GM23338 (cell line): ENCODE results near the gene GDF11.

Source experiments
- CREB1 ChIP-seq: fragments of 250-450 bp; sonication (Bioruptor Pico); IDR thresholded peaks from 2 replicates; pipeline ENCODE4 v1.5.0; 2020; ENCODE audit warnings: low read depth, mild to moderate bottlenecking, moderate library complexity
- EZH2 ChIP-seq: fragments of 200-600 bp; sonication (generic); IDR thresholded peaks from one replicate; pipeline ENCODE4 v1.8.0; 2017; ENCODE audit warnings: antibody characterized with exemption, mild to moderate bottlenecking, low read depth; ENCODE audit not compliant: unreplicated experiment
- EZH2phosphoT487 ChIP-seq: fragments of 200-600 bp; sonication (generic); IDR thresholded peaks from one replicate; pipeline ENCODE4 v1.8.1; 2018; ENCODE audit warnings: antibody characterized with exemption; ENCODE audit not compliant: unreplicated experiment
- JUNB ChIP-seq: IDR thresholded peaks from one replicate; pipeline ENCODE4 v1.6.1; 2016; ENCODE audit warnings: antibody characterized with exemption; ENCODE audit not compliant: unreplicated experiment
- NANOG ChIP-seq: IDR thresholded peaks from 2 replicates; pipeline ENCODE4 v1.6.1; 2016; ENCODE audit warnings: antibody characterized with exemption, borderline replicate concordance
- POLR2AphosphoS5 ChIP-seq: IDR thresholded peaks from 2 replicates; pipeline ENCODE4 v1.6.1; 2016; ENCODE audit warnings: antibody characterized with exemption, low read depth
- ZNF331 ChIP-seq: fragments of 250-450 bp; sonication (Bioruptor Pico); IDR thresholded peaks from 2 replicates; pipeline ENCODE4 v1.5.0; 2020; ENCODE audit warnings: low read depth, mild to moderate bottlenecking, moderate library complexity
- TF ChIP-seq, protein P1 (sequence below), 2 experiments: fragments of 200-600 bp in 1 of 2; sonication (generic) in 1 of 2; conservative IDR thresholded peaks; 2 replicates each; pipeline versions ENCODE4 v1.5.1 to v1.6.1; 2016 to 2017; ENCODE audit warnings: antibody characterized with exemption in 2 of 2, low read depth in 2 of 2, mild to moderate bottlenecking in 2 of 2, moderate library complexity in 1 of 2
- TF ChIP-seq, protein P2 (sequence below): IDR thresholded peaks from one replicate; pipeline ENCODE4 v1.6.1; 2018; ENCODE audit warnings: antibody characterized with exemption; ENCODE audit not compliant: unreplicated experiment
- TF ChIP-seq, protein P3 (sequence below): IDR thresholded peaks from 2 replicates; pipeline ENCODE4 v1.6.1; 2016; ENCODE audit warnings: antibody characterized with exemption

DNA sequence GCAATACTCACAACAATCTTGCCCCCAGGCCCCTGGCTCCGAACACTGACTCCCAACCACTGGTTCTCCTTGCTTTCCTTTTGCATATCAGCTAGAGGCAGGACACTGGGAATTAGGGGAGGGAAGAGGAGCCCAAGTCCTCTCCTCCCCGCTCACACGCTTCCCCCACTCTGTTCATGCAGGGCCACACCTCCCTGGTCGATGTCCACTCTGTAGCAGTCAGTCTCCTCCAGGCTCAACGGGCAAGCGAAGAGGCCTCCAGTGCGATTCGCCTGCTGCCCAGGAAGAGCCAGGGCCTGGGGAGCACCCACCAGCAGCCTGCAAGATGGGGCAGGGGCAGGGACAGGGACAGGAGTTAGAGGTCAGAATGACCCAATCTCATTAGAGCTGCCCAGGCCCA is 40.1 kb upstream of the GDF11 start:
- TF ChIP-seq EZH2 (no peak), CREB1 (CRISPR knock-in tag) (no peak), POLR2AphosphoS5 (no peak), EZH2phosphoT487 (no peak), JUNB (no peak), ZNF331 (CRISPR knock-in tag) (no peak), NANOG (no peak)
- TF ChIP-seq, protein P1, sequence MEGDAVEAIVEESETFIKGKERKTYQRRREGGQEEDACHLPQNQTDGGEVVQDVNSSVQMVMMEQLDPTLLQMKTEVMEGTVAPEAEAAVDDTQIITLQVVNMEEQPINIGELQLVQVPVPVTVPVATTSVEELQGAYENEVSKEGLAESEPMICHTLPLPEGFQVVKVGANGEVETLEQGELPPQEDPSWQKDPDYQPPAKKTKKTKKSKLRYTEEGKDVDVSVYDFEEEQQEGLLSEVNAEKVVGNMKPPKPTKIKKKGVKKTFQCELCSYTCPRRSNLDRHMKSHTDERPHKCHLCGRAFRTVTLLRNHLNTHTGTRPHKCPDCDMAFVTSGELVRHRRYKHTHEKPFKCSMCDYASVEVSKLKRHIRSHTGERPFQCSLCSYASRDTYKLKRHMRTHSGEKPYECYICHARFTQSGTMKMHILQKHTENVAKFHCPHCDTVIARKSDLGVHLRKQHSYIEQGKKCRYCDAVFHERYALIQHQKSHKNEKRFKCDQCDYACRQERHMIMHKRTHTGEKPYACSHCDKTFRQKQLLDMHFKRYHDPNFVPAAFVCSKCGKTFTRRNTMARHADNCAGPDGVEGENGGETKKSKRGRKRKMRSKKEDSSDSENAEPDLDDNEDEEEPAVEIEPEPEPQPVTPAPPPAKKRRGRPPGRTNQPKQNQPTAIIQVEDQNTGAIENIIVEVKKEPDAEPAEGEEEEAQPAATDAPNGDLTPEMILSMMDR (conservative IDR thresholded peaks at IDR 0.05; ENCODE audit: low read depth in 2 of 2), result no peak
- TF ChIP-seq, protein P2, sequence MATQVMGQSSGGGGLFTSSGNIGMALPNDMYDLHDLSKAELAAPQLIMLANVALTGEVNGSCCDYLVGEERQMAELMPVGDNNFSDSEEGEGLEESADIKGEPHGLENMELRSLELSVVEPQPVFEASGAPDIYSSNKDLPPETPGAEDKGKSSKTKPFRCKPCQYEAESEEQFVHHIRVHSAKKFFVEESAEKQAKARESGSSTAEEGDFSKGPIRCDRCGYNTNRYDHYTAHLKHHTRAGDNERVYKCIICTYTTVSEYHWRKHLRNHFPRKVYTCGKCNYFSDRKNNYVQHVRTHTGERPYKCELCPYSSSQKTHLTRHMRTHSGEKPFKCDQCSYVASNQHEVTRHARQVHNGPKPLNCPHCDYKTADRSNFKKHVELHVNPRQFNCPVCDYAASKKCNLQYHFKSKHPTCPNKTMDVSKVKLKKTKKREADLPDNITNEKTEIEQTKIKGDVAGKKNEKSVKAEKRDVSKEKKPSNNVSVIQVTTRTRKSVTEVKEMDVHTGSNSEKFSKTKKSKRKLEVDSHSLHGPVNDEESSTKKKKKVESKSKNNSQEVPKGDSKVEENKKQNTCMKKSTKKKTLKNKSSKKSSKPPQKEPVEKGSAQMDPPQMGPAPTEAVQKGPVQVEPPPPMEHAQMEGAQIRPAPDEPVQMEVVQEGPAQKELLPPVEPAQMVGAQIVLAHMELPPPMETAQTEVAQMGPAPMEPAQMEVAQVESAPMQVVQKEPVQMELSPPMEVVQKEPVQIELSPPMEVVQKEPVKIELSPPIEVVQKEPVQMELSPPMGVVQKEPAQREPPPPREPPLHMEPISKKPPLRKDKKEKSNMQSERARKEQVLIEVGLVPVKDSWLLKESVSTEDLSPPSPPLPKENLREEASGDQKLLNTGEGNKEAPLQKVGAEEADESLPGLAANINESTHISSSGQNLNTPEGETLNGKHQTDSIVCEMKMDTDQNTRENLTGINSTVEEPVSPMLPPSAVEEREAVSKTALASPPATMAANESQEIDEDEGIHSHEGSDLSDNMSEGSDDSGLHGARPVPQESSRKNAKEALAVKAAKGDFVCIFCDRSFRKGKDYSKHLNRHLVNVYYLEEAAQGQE, result no peak
- TF ChIP-seq, protein P3, sequence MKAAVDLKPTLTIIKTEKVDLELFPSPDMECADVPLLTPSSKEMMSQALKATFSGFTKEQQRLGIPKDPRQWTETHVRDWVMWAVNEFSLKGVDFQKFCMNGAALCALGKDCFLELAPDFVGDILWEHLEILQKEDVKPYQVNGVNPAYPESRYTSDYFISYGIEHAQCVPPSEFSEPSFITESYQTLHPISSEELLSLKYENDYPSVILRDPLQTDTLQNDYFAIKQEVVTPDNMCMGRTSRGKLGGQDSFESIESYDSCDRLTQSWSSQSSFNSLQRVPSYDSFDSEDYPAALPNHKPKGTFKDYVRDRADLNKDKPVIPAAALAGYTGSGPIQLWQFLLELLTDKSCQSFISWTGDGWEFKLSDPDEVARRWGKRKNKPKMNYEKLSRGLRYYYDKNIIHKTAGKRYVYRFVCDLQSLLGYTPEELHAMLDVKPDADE, result no peak
